Measurements from ENCODE around the gene PROK2.

Gene PROK2

GRCh38 chr3:71726146-71726545 lies 58.8 kb downstream of the PROK2 start:
- TF ChIP-seq CTCF (conservative IDR thresholded peaks at IDR 0.05; ENCODE audit: low read length), result no peak
- DNase-seq (ENCODE audit: low read depth), result no peak
- no peak overlapping the region for H3K4me3 ChIP-seq (ENCODE audit: low read length)

GRCh38 chr3:71725271-71725991 lies 59.5 kb downstream of the PROK2 start, which contains the start of gene EIF4E3:
Gene EIF4E3, minus strand, starts transcription at chr3:71725402. Its CDS starts 35 bp downstream, at chr3:71725367.
- H3K4me3 ChIP-seq (ENCODE audit: low read length), result peak within 1 kb of the TSS; percentile 74
- TF ChIP-seq CTCF (conservative IDR thresholded peaks at IDR 0.05; ENCODE audit: low read length), result no peak
- peak; percentile 15 for DNase-seq (ENCODE audit: low read depth)

- H3K4me3 ChIP-seq (ENCODE audit: low read length), result peak overlapping the region; percentile 74
- no peak for DNase-seq (ENCODE audit: low read depth)
- TF ChIP-seq CTCF (conservative IDR thresholded peaks at IDR 0.05; ENCODE audit: low read length), result no peak
Observed at GRCh38 chr3:71724584-71725270, 60.2 kb downstream of the PROK2 start.

- DNase-seq (ENCODE audit: low read depth), result no peak
- peak overlapping the region; percentile 74 for H3K4me3 ChIP-seq (ENCODE audit: low read length)
- no peak for TF ChIP-seq CTCF (conservative IDR thresholded peaks at IDR 0.05; ENCODE audit: low read length)
Observed at GRCh38 chr3:71724171-71724453, 60.8 kb downstream of the PROK2 start.

- TF ChIP-seq CTCF (conservative IDR thresholded peaks at IDR 0.05; ENCODE audit: low read length), result no peak
- no peak for DNase-seq (ENCODE audit: low read depth)
- peak overlapping the region; percentile 74; the same call in 1 of the 2 replicates for H3K4me3 ChIP-seq (ENCODE audit: low read length)
Observed at GRCh38 chr3:71723452-71724170, 61.3 kb downstream of the PROK2 start.

GRCh38 chr3:71722693-71723092 lies 62.3 kb downstream of the PROK2 start:
- TF ChIP-seq CTCF (conservative IDR thresholded peaks at IDR 0.05; ENCODE audit: low read length), result no peak
- H3K4me3 ChIP-seq (ENCODE audit: low read length), result no peak overlapping the region
- DNase-seq (ENCODE audit: low read depth), result no peak
